Liver (tissue), 3 donors: Measurements from ENCODE around the gene NUDT16L1.

Experiments
- ATF3 ChIP-seq: IDR thresholded peaks from 2 replicates; pipeline ENCODE4 v1.6.1; 2016; ENCODE audit warnings: antibody characterized with exemption
- CTCF ChIP-seq: fragments of 150-350 bp; IDR thresholded peaks from 2 replicates; pipeline ENCODE4 v1.5.1; 2017; ENCODE audit warnings: improper control_type of control experiment, low read depth, low read length; ENCODE audit not compliant: missing input control
- FOXA1 ChIP-seq: IDR thresholded peaks from 2 replicates; pipeline ENCODE4 v1.6.1; 2016; ENCODE audit warnings: antibody characterized with exemption
- TAF1 ChIP-seq: conservative IDR thresholded peaks from 2 replicates; pipeline ENCODE4 v1.6.1; 2016; ENCODE audit warnings: antibody characterized with exemption, mild to moderate bottlenecking
- YY1 ChIP-seq: IDR thresholded peaks from 2 replicates; pipeline ENCODE4 v1.6.1; 2016; ENCODE audit warnings: antibody characterized with exemption, mild to moderate bottlenecking
- TF ChIP-seq, protein P1 (sequence below): IDR thresholded peaks from 2 replicates; pipeline ENCODE4 v1.6.1; 2016; ENCODE audit warnings: antibody characterized with exemption
- TF ChIP-seq, protein P2 (sequence below): IDR thresholded peaks from 2 replicates; pipeline ENCODE4 v1.6.1; 2016; ENCODE audit warnings: antibody characterized with exemption, mild to moderate bottlenecking
- donor health status: healthy.
- donor health status: healthy.

DNA sequence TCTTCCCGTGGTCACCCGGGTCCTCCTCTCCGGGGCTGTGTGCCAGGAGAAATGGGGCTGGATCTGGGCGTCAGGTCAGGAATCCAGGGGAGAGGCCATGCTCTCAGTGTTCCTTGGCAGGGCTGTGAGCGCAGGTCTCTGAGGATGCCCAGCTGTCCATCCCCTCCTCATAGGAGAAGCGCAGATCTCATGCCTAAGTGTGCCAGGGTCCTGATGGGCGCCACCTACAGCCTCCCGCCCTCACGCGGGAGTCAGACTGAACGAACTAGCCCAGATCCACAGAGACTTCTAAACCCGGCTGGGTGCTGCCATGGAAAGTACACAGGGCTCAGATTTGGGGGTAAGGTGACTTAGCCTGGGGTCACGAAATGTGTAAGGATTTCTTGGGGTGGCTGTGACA is 44.4 kb upstream of the NUDT16L1 start:
- TF ChIP-seq CTCF (no peak), YY1 (no peak), FOXA1 (no peak), TAF1 (no peak), ATF3 (no peak)
- TF ChIP-seq, protein P1, sequence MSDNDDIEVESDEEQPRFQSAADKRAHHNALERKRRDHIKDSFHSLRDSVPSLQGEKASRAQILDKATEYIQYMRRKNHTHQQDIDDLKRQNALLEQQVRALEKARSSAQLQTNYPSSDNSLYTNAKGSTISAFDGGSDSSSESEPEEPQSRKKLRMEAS: no peak
- TF ChIP-seq, protein P2, sequence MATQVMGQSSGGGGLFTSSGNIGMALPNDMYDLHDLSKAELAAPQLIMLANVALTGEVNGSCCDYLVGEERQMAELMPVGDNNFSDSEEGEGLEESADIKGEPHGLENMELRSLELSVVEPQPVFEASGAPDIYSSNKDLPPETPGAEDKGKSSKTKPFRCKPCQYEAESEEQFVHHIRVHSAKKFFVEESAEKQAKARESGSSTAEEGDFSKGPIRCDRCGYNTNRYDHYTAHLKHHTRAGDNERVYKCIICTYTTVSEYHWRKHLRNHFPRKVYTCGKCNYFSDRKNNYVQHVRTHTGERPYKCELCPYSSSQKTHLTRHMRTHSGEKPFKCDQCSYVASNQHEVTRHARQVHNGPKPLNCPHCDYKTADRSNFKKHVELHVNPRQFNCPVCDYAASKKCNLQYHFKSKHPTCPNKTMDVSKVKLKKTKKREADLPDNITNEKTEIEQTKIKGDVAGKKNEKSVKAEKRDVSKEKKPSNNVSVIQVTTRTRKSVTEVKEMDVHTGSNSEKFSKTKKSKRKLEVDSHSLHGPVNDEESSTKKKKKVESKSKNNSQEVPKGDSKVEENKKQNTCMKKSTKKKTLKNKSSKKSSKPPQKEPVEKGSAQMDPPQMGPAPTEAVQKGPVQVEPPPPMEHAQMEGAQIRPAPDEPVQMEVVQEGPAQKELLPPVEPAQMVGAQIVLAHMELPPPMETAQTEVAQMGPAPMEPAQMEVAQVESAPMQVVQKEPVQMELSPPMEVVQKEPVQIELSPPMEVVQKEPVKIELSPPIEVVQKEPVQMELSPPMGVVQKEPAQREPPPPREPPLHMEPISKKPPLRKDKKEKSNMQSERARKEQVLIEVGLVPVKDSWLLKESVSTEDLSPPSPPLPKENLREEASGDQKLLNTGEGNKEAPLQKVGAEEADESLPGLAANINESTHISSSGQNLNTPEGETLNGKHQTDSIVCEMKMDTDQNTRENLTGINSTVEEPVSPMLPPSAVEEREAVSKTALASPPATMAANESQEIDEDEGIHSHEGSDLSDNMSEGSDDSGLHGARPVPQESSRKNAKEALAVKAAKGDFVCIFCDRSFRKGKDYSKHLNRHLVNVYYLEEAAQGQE: no peak
